Parathyroid adenoma (tissue), 2 donors: ENCODE data around the gene PYCR2.

ENCODE experiments used
- H2AFZ ChIP-seq: fragments of 300-600 bp; sonication (generic); one replicate; pipeline ENCODE4 v1.7.0; 2017; ENCODE audit warnings: antibody characterized with exemption, mild to moderate bottlenecking
- H3K27ac ChIP-seq: fragments of 300-600 bp; sonication (generic); one replicate; pipeline ENCODE4 v1.7.0; 2017
- H3K27me3 ChIP-seq: fragments of 300-600 bp; sonication (generic); one replicate; pipeline ENCODE4 v1.7.0; 2017; ENCODE audit warnings: low read length; ENCODE audit not compliant: control insufficient read depth, insufficient read depth
- H3K36me3 ChIP-seq: fragments of 300-600 bp; sonication (generic); one replicate; pipeline ENCODE4 v1.7.0; 2017; ENCODE audit warnings: low read length; ENCODE audit not compliant: control insufficient read depth, insufficient read depth
- H3K4me1 ChIP-seq: fragments of 300-600 bp; sonication (generic); one replicate; pipeline ENCODE4 v1.7.0; 2017; ENCODE audit warnings: control low read depth
- H3K4me2 ChIP-seq: fragments of 300-600 bp; sonication (generic); one replicate; pipeline ENCODE4 v1.7.0; 2017; ENCODE audit warnings: low read length
- H3K4me3 ChIP-seq: fragments of 300-600 bp; sonication (generic); one replicate; pipeline ENCODE4 v1.7.0; 2017; ENCODE audit warnings: low read depth, low read length
- H3K79me2 ChIP-seq: fragments of 300-600 bp; sonication (generic); one replicate; pipeline ENCODE4 v1.7.0; 2017; ENCODE audit warnings: control low read depth
- H3K9ac ChIP-seq: fragments of 300-600 bp; sonication (generic); one replicate; pipeline ENCODE4 v1.7.0; 2017; ENCODE audit warnings: mild to moderate bottlenecking
- H3K9me3 ChIP-seq: fragments of 300-600 bp; sonication (generic); one replicate; pipeline ENCODE4 v1.7.0; 2017; ENCODE audit warnings: low read length; ENCODE audit not compliant: control insufficient read depth
- TF ChIP-seq, protein P1 (sequence below): fragments of 300-600 bp; sonication (generic); IDR thresholded peaks from one replicate; pipeline ENCODE4 v1.7.0; 2017; ENCODE audit warnings: antibody characterized with exemption, mild to moderate bottlenecking
- donor health status: primary hyperparathyroidism.

Gene PYCR2

DNA sequence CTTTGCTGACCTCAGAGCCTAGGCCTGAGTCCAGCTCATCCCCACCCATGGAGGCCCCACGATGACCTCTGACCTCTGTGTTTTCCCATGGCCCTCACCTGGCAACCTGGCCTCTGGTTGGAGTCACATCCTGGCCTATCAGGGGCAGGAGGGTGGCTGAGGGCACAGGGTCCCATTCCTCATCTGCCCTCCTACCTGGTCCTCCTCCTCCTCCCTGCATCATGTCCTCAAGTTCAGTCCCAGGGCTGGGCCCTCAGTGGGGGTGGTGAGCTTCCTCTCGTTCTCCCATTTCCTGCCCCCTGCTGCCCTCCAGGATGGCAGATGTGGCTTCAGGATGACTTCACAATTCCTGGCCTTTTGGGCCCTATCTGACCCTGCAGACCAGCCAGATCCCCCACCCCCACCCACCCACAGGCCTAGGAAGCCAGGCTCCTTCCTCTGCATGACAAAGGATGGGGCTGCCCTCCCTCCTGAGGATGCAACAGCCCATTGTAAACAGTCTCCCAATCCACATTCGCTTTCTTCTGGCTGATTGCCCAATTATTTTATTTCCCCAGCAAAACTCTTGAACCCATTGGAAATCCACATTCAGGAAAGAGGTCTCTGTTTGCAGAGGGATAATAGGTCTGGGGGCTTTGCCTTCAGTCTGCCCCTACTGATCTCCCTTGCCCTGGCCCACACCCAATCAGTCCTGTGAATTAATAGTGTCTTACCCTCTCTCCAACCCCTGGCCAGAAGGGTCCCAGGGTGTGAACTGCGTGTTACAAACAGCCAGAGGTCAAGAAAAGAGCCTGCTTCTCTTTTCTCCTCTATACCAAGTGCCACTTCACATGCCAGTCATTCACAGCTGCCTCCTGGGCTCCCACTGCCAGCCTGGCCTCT lies 24.8 kb downstream of the PYCR2 start:
- no peaks in the 10 kb centered on the region for H3K9me3 ChIP-seq
- no peak overlapping the region for H3K9ac ChIP-seq
- H3K27me3 ChIP-seq: no peaks in the 10 kb centered on the region
- no peak overlapping the region for H3K4me3 ChIP-seq
- no peaks in the 10 kb centered on the region for H3K4me1 ChIP-seq
- no peak overlapping the region for H2AFZ ChIP-seq
- no peaks in the 10 kb centered on the region for H3K79me2 ChIP-seq
- H3K27ac ChIP-seq: no peak overlapping the region
- H3K36me3 ChIP-seq: no peaks in the 10 kb centered on the region
- TF ChIP-seq, protein P1, sequence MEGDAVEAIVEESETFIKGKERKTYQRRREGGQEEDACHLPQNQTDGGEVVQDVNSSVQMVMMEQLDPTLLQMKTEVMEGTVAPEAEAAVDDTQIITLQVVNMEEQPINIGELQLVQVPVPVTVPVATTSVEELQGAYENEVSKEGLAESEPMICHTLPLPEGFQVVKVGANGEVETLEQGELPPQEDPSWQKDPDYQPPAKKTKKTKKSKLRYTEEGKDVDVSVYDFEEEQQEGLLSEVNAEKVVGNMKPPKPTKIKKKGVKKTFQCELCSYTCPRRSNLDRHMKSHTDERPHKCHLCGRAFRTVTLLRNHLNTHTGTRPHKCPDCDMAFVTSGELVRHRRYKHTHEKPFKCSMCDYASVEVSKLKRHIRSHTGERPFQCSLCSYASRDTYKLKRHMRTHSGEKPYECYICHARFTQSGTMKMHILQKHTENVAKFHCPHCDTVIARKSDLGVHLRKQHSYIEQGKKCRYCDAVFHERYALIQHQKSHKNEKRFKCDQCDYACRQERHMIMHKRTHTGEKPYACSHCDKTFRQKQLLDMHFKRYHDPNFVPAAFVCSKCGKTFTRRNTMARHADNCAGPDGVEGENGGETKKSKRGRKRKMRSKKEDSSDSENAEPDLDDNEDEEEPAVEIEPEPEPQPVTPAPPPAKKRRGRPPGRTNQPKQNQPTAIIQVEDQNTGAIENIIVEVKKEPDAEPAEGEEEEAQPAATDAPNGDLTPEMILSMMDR: no peak
- H3K4me2 ChIP-seq: no peak overlapping the region

DNA sequence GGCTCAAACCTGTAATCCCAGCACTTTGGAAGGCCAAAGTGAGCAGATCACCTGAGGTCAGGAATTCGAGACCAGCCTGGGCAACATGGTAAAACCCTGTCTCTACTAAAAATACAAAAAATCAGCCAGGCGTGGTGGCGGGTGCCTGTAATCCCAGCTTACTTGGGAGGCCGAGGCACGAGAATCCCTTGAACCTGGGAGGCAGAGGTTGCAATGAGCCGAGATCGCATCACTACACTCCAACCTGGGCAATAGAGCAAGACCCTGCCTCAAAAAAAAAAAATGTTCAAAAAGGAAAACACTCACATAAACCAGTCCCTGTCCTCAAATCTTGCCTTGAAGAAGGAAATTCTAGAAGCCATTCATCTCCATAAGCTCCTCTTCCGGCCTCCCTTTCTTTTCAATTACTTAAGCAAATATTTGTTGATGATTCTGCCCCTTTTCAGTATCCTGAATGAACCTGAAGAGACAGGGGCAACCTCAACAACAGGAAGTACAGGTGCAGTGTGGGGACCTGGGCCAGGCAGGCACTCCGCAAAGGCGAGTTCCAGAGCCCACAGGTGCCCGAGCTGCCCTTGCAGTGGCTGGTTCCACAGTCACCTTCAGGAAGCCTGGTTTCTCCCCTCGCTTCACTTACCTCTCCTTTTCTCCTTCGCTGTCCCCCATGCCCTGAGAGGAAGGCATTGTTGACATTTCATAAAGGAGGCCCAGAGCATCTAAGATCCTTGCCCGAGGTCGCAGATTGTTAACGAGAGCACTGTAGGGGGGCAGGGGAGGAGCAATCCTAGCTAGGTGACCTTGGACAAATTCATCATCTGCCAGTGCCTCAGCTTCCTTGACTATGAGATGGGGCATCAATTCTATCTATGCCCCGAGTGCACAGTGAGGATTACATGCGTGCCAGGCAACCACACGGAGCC lies 26.2 kb downstream of the PYCR2 start:
- H3K27ac ChIP-seq: no peak overlapping the region
- H3K9ac ChIP-seq: no peak overlapping the region
- no peaks in the 10 kb centered on the region for H3K4me1 ChIP-seq
- no peak overlapping the region for H2AFZ ChIP-seq
- H3K79me2 ChIP-seq: no peaks in the 10 kb centered on the region
- no peak overlapping the region for H3K4me3 ChIP-seq
- H3K36me3 ChIP-seq: no peaks in the 10 kb centered on the region
- H3K27me3 ChIP-seq: no peaks in the 10 kb centered on the region
- H3K9me3 ChIP-seq: no peaks in the 10 kb centered on the region
- H3K4me2 ChIP-seq: no peak overlapping the region
- TF ChIP-seq, protein P1: no peak

DNA sequence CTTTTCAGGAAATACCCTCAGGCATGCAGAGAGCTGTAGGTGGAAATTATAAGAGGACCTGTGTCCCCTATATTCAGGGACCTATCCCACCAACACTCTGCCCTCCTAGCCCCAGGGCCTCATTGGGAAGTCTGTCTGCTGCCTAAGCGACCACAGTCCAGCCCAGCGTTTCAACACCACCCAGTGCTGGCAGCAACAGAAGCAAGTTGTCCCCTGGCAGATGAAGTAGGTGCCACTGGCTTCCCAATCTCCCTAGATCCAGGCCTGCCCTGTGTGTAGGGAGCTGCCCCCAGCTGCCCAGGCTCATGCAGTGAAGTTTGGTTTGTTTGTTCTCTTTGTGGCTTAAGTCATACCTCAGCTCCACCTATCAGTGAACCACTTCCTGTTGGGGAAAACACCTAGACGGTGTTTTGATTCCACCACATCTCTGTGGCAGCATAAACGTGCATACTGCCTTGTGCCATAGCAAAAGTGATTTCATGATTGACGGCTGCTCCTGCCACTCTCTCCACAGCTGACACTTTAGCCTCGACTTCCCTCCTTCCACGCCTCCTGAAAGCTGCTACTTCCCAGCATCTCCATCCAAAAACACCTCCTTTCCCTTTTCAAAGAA lies 27.0 kb downstream of the PYCR2 start:
- Histone ChIP-seq H3K36me3 (no peaks in the 10 kb centered on the region), H3K9me3 (no peaks in the 10 kb centered on the region), H3K4me1 (no peaks in the 10 kb centered on the region), H3K4me3 (no peak overlapping the region), H3K9ac (no peak overlapping the region), H2AFZ (no peak overlapping the region), H3K79me2 (no peaks in the 10 kb centered on the region), H3K4me2 (no peak overlapping the region), H3K27me3 (no peaks in the 10 kb centered on the region), H3K27ac (no peak overlapping the region)
- TF ChIP-seq, protein P1: no peak

GRCh38 chr1:225896494-225896893 lies 27.6 kb downstream of the PYCR2 start:
- H3K36me3 ChIP-seq: no peaks in the 10 kb centered on the region
- H3K9me3 ChIP-seq: no peaks in the 10 kb centered on the region
- H3K27me3 ChIP-seq: no peaks in the 10 kb centered on the region
- H3K9ac ChIP-seq: no peak overlapping the region
- H3K79me2 ChIP-seq: no peaks in the 10 kb centered on the region
- H3K4me3 ChIP-seq: no peak overlapping the region
- H2AFZ ChIP-seq: no peak overlapping the region
- no peak overlapping the region for H3K4me2 ChIP-seq
- no peak overlapping the region for H3K27ac ChIP-seq
- TF ChIP-seq, protein P1: no peak
- no peaks in the 10 kb centered on the region for H3K4me1 ChIP-seq
